SH-SY5Y (cell line): ENCODE results near the gene NTF3.

Experiments used
- GATA2 ChIP-seq: IDR thresholded peaks from 2 replicates; pipeline ENCODE4 v1.6.1; 2011; ENCODE audit warnings: mild to moderate bottlenecking, low read depth, low read length
- GATA3 ChIP-seq: IDR thresholded peaks from 2 replicates; pipeline ENCODE4 v1.6.1; 2011; ENCODE audit warnings: low read depth, mild to moderate bottlenecking, low read length, moderate library complexity

- TF ChIP-seq GATA2 (no peak), GATA3 (no peak)
Observed at GRCh38 chr12:5464096-5464495, 32.2 kb downstream of the NTF3 start.
